ENCODE results near the gene RBMS3. TPM values are rescaled to one million over a fixed set of nuclear protein-coding genes. Genes with fewer than 3 reads are reported as not detected.

The RBMS3 gene
- total and polyA plus RNA-seq, 2 experiments from 2014 or later, result 34.9 to 37.1 TPM

GRCh38 chr3:29283231-29284119, 2.6 kb downstream of the RBMS3 start:
- Histone ChIP-seq H3K27ac (peak overlapping the region; percentile 93), H3K4me2 (peak overlapping the region; percentile 76), H3K9me3 (ENCODE audit: low read depth) (no peaks in the 10 kb centered on the region), H2AFZ (no peak overlapping the region), H3K36me3 (replicated peaks; ENCODE audit: insufficient read depth, low read depth) (no peaks in the 10 kb centered on the region), H4K20me1 (ENCODE audit: insufficient read depth, poor library complexity, severe bottlenecking) (no peaks in the 10 kb centered on the region), H3K4me3 (peak overlapping the region; percentile 66), H3K27me3 (no peaks in the 10 kb centered on the region), H3K9me2 (replicated peaks; ENCODE audit: insufficient read depth) (no peaks in the 10 kb centered on the region), H3K79me2 (peaks cover 67% of the 10 kb centered on the region), H3K4me1 (ENCODE audit: insufficient read depth) (peaks cover 5% of the 10 kb centered on the region)
- no peak for TF ChIP-seq EZH2 (IDR thresholded peaks at IDR 0.05; ENCODE audit: borderline replicate concordance)
- TF ChIP-seq EZH2phosphoT487 (IDR thresholded peaks at IDR 0.05; ENCODE audit: low read depth, severe bottlenecking, unreplicated experiment), result no peak
- no peak for TF ChIP-seq CTCF (IDR thresholded peaks at IDR 0.05; ENCODE audit: poor library complexity)
- no peak for DNase-seq (ENCODE audit: low spot score)
- 21% methylated on average over 4 of the region's 4 CpGs for WGBS (ENCODE audit: low lambda C conversion rate, missing lambda C conversion rate)

- no peaks in the 10 kb centered on the region for H4K20me1 ChIP-seq (ENCODE audit: insufficient read depth, poor library complexity, severe bottlenecking)
- H3K36me3 ChIP-seq (replicated peaks; ENCODE audit: insufficient read depth, low read depth), result no peaks in the 10 kb centered on the region
- H3K4me1 ChIP-seq (ENCODE audit: insufficient read depth), result no peaks in the 10 kb centered on the region
- H3K4me2 ChIP-seq, result peak overlapping the region; percentile 76
- 77% methylated on average over 2 of the region's 2 CpGs for WGBS (ENCODE audit: low lambda C conversion rate, missing lambda C conversion rate)
- H3K9me3 ChIP-seq (ENCODE audit: low read depth), result no peaks in the 10 kb centered on the region
- no peak overlapping the region for H2AFZ ChIP-seq
- peak overlapping the region; percentile 66 for H3K4me3 ChIP-seq
- TF ChIP-seq EZH2phosphoT487 (IDR thresholded peaks at IDR 0.05; ENCODE audit: low read depth, severe bottlenecking, unreplicated experiment) (no peak), EZH2 (IDR thresholded peaks at IDR 0.05; ENCODE audit: borderline replicate concordance) (no peak), CTCF (IDR thresholded peaks at IDR 0.05; ENCODE audit: poor library complexity) (no peak)
- H3K27ac ChIP-seq, result peak overlapping the region; percentile 93
- no peaks in the 10 kb centered on the region for H3K9me2 ChIP-seq (replicated peaks; ENCODE audit: insufficient read depth)
- peaks cover 77% of the 10 kb centered on the region for H3K79me2 ChIP-seq
- H3K27me3 ChIP-seq, result no peaks in the 10 kb centered on the region
- DNase-seq (ENCODE audit: low spot score), result no peak
Measured at GRCh38 chr3:29284497-29284896, 3.6 kb downstream of the RBMS3 start.

GRCh38 chr3:29285471-29286071, 4.7 kb downstream of the RBMS3 start:
- TF ChIP-seq EZH2phosphoT487 (IDR thresholded peaks at IDR 0.05; ENCODE audit: low read depth, severe bottlenecking, unreplicated experiment) (no peak), EZH2 (IDR thresholded peaks at IDR 0.05; ENCODE audit: borderline replicate concordance) (no peak), CTCF (IDR thresholded peaks at IDR 0.05; ENCODE audit: poor library complexity) (no peak)
- Histone ChIP-seq H3K79me2 (peaks cover 86% of the 10 kb centered on the region), H3K4me1 (ENCODE audit: insufficient read depth) (no peaks in the 10 kb centered on the region), H3K27me3 (no peaks in the 10 kb centered on the region), H2AFZ (no peak overlapping the region), H4K20me1 (ENCODE audit: insufficient read depth, poor library complexity, severe bottlenecking) (no peaks in the 10 kb centered on the region), H3K27ac (peak overlapping the region; percentile 63), H3K4me2 (peak overlapping the region; percentile 76), H3K9me2 (replicated peaks; ENCODE audit: insufficient read depth) (no peaks in the 10 kb centered on the region), H3K36me3 (replicated peaks; ENCODE audit: insufficient read depth, low read depth) (no peaks in the 10 kb centered on the region), H3K9me3 (ENCODE audit: low read depth) (no peaks in the 10 kb centered on the region), H3K4me3 (peak overlapping the region; percentile 2)
- WGBS (ENCODE audit: low lambda C conversion rate, missing lambda C conversion rate), result 16% methylated on average over 4 of the region's 4 CpGs
- DNase-seq (ENCODE audit: low spot score), result no peak

All from hepatocyte (in vitro differentiated cells).